GM23338 (cell line): ENCODE results near the gene FYN. TPM values are rescaled to one million over a fixed set of nuclear protein-coding genes. Genes with fewer than 3 reads are reported as not detected.
A peak's percentile ranks its signal among the peaks of the same experiment; 100 is the strongest.

ENCODE experiments used
- ATAC-seq: fragments of 200-7000 bp; cut with Tn5 transposase; 3 replicates; pipeline ENCODE4 v1.9.1; 2020
- DNase-seq: peaks from one replicate; pipeline ENCODE4 v3.0.0-alpha.2; 2015; ENCODE audit warnings: low spot score
- H2AFZ ChIP-seq: fragments of 200-600 bp; sonication (generic); 2 replicates; pipeline ENCODE4 v1.8.0; 2016; ENCODE audit warnings: antibody characterized with exemption, mild to moderate bottlenecking, moderate library complexity
- H3F3A ChIP-seq: fragments of 200-600 bp; sonication (generic); replicated peaks from 2 replicates; pipeline ENCODE4 v1.8.0; 2017; ENCODE audit warnings: antibody characterized with exemption, mixed run types, low read depth
- H3K27ac ChIP-seq: fragments of 200-600 bp; sonication (generic); 2 replicates; pipeline ENCODE4 v1.6.1; 2016; ENCODE audit warnings: low read depth
- H3K27me3 ChIP-seq: fragments of 200-600 bp; sonication (generic); 2 replicates; pipeline ENCODE4 v1.8.0; 2016; ENCODE audit warnings: mild to moderate bottlenecking, mixed run types, moderate library complexity; ENCODE audit not compliant: insufficient read depth
- H3K36me3 ChIP-seq: fragments of 200-600 bp; sonication (generic); 2 replicates; pipeline ENCODE4 v1.8.0; 2016; ENCODE audit warnings: mild to moderate bottlenecking; ENCODE audit not compliant: insufficient read depth
- H3K4me1 ChIP-seq: fragments of 200-600 bp; sonication (generic); 2 replicates; pipeline ENCODE4 v1.8.0; 2016; ENCODE audit warnings: mild to moderate bottlenecking, moderate library complexity; ENCODE audit not compliant: insufficient read depth
- H3K4me2 ChIP-seq: fragments of 200-600 bp; sonication (generic); 2 replicates; pipeline ENCODE4 v1.7.1; 2017; ENCODE audit warnings: mixed run types
- H3K4me3 ChIP-seq: fragments of 200-600 bp; sonication (generic); 2 replicates; pipeline ENCODE4 v1.6.1; 2016; ENCODE audit warnings: mixed run types
- H3K79me2 ChIP-seq: fragments of 200-600 bp; sonication (generic); replicated peaks from 2 replicates; pipeline ENCODE4 v1.8.0; 2017; ENCODE audit warnings: mild to moderate bottlenecking; ENCODE audit not compliant: insufficient read depth
- H3K9me2 ChIP-seq: fragments of 200-600 bp; sonication (generic); 2 replicates; pipeline ENCODE4 v1.8.0; 2017; ENCODE audit not compliant: insufficient read depth
- H4K20me1 ChIP-seq: fragments of 200-600 bp; sonication (generic); replicated peaks from 2 replicates; pipeline ENCODE4 v1.8.0; 2017; ENCODE audit warnings: mild to moderate bottlenecking; ENCODE audit not compliant: insufficient read depth
- H3K27ac Mint-ChIP-seq: 2 replicates; pipeline ENCODE4 v1.8.0; 2020; ENCODE audit warnings: inconsistent platforms, mild to moderate bottlenecking, moderate library complexity, mixed read lengths
- H3K27me3 Mint-ChIP-seq: 3 replicates; pipeline ENCODE4 v1.8.0; 2022; ENCODE audit warnings: low read depth, mild to moderate bottlenecking, moderate library complexity, mixed read lengths, inconsistent platforms; ENCODE audit not compliant: insufficient read depth, poor library complexity
- H3K36me3 Mint-ChIP-seq: 3 replicates; pipeline ENCODE4 v1.8.0; 2021; ENCODE audit warnings: low read depth, mild to moderate bottlenecking, inconsistent platforms, moderate library complexity, mixed read lengths
- H3K4me1 Mint-ChIP-seq: 3 replicates; pipeline ENCODE4 v1.8.0; 2020; ENCODE audit warnings: mild to moderate bottlenecking, inconsistent platforms, mixed read lengths
- H3K4me3 Mint-ChIP-seq: 3 replicates; pipeline ENCODE4 v1.8.0; 2021; ENCODE audit warnings: moderate library complexity, mild to moderate bottlenecking, inconsistent platforms, mixed read lengths
- H3K9me3 Mint-ChIP-seq: 3 replicates; pipeline ENCODE4 v1.8.0; 2020; ENCODE audit warnings: moderate library complexity, mild to moderate bottlenecking, inconsistent platforms, mixed read lengths
- EZH2 ChIP-seq: fragments of 200-600 bp; sonication (generic); IDR thresholded peaks from one replicate; pipeline ENCODE4 v1.8.0; 2017; ENCODE audit warnings: antibody characterized with exemption, mild to moderate bottlenecking, low read depth; ENCODE audit not compliant: unreplicated experiment
- EZH2phosphoT487 ChIP-seq: fragments of 200-600 bp; sonication (generic); IDR thresholded peaks from one replicate; pipeline ENCODE4 v1.8.1; 2018; ENCODE audit warnings: antibody characterized with exemption; ENCODE audit not compliant: unreplicated experiment
- JUNB ChIP-seq: IDR thresholded peaks from one replicate; pipeline ENCODE4 v1.6.1; 2016; ENCODE audit warnings: antibody characterized with exemption; ENCODE audit not compliant: unreplicated experiment
- NANOG ChIP-seq: IDR thresholded peaks from 2 replicates; pipeline ENCODE4 v1.6.1; 2016; ENCODE audit warnings: antibody characterized with exemption, borderline replicate concordance
- POLR2AphosphoS5 ChIP-seq: IDR thresholded peaks from 2 replicates; pipeline ENCODE4 v1.6.1; 2016; ENCODE audit warnings: antibody characterized with exemption, low read depth
- STAT1 ChIP-seq: IDR thresholded peaks from one replicate; pipeline ENCODE4 v1.6.1; 2016; ENCODE audit warnings: antibody characterized with exemption; ENCODE audit not compliant: unreplicated experiment
- ZNF114 ChIP-seq: fragments of 250-450 bp; sonication (Bioruptor Pico); IDR thresholded peaks from 2 replicates; pipeline ENCODE4 v1.5.0; 2020; ENCODE audit warnings: mild to moderate bottlenecking, moderate library complexity
- ZNF331 ChIP-seq: fragments of 250-450 bp; sonication (Bioruptor Pico); IDR thresholded peaks from 2 replicates; pipeline ENCODE4 v1.5.0; 2020; ENCODE audit warnings: low read depth, mild to moderate bottlenecking, moderate library complexity
- polyA plus RNA-seq: library from polyadenylated mRNA; unstranded; fragments of >200 nt; fragmentation: Nextera tagmentation; extraction: Ambion mirVana; gene quantifications from 2 replicates; pipeline ENCODE4 v1.2.1, GENCODE V29; 2016
- total RNA-seq: library from RNA; depleted of rRNA; stranded (reverse); fragments of >200 nt; shearing (Covaris generic); gene quantifications from 2 replicates; pipeline ENCODE4 v1.2.3, GENCODE V29; 2014
- TF ChIP-seq, protein P1 (sequence below): fragments of 250-450 bp; sonication (Bioruptor Pico); IDR thresholded peaks from 2 replicates; pipeline ENCODE4 v1.5.0; 2020; ENCODE audit warnings: mild to moderate bottlenecking, moderate library complexity
- TF ChIP-seq, protein P2 (sequence below), 2 experiments: fragments of 200-600 bp in 1 of 2; sonication (generic) in 1 of 2; conservative IDR thresholded peaks; 2 replicates each; pipeline versions ENCODE4 v1.5.1 to v1.6.1; 2016 to 2017; ENCODE audit warnings: antibody characterized with exemption in 2 of 2, low read depth in 2 of 2, mild to moderate bottlenecking in 2 of 2, moderate library complexity in 1 of 2

FYN gene
- total and polyA plus RNA-seq, 2 experiments from 2014 or later, result 46.8 to 143 TPM

DNA sequence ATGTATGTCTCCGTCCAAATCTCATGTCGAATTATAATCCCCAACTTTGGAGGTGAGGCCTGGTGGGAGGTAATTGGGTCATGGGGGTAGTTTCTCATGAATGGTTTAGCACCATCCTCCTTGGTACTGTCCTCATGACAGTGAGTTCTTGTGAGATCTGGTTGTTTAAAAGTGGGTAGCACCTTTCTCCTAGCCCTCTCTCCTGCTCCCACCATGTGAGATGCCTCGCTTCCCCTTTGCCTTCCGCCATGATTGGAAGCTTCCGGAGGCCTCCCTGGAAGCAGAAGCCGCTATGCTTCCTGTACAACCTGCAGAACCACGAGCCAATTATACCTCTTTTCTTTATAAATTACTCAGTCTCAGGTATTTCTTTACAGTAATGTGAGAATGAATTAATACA is 123.1 kb downstream of the FYN start (continued):
- TF ChIP-seq STAT1 (no peak), ZNF114 (CRISPR knock-in tag) (no peak)

DNA sequence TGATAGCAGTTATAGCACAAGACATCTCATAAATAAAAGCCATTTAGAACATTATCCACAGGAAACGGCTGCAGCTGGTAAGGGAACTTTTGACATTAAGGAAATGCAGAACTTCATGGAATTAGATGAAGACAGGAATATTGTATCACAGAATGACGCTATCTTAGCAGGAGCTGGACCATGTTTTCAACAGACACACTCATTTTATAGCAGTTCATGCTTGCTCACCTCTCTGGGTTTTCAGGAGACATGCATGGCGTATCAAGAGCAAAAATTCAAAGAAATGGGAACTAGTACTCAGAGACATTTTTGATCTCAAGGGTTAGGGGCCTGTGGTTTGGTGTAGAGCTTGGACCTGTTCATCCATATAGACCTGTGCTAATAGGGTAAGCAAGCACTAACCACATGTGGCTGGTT is 125.0 kb downstream of the FYN start:
- peaks cover 11% of the 10 kb centered on the region; the same call in 1 of the 2 replicates for H3K79me2 ChIP-seq
- H3K9me3 Mint-ChIP-seq, result no peaks in the 10 kb centered on the region
- H3K4me3 Mint-ChIP-seq, result no peak overlapping the region
- no peak for TF ChIP-seq EZH2
- DNase-seq, result no peak
- H3K27ac ChIP-seq, result peak overlapping the region; percentile 26
- peak overlapping the region; percentile 53; the same call in 1 of the 2 replicates for H3K4me2 ChIP-seq
- no peaks in the 10 kb centered on the region for H3K9me2 ChIP-seq
- H3F3A ChIP-seq, result no peaks in the 10 kb centered on the region
- no peak overlapping the region for H2AFZ ChIP-seq
- H4K20me1 ChIP-seq, result no peaks in the 10 kb centered on the region
- H3K36me3 Mint-ChIP-seq, result peaks cover 6% of the 10 kb centered on the region; the same call in 1 of the 3 replicates
- peaks cover 42% of the 10 kb centered on the region for H3K4me1 ChIP-seq
- no peak for ATAC-seq
- H3K4me3 ChIP-seq, result no peak overlapping the region
- H3K36me3 ChIP-seq, result no peaks in the 10 kb centered on the region
- H3K27ac Mint-ChIP-seq, result peak overlapping the region; percentile 15; the same call in 1 of the 2 replicates
- peaks cover 66% of the 10 kb centered on the region for H3K4me1 Mint-ChIP-seq
- no peaks in the 10 kb centered on the region for H3K27me3 ChIP-seq
- H3K27me3 Mint-ChIP-seq, result peaks cover 7% of the 10 kb centered on the region

DNA sequence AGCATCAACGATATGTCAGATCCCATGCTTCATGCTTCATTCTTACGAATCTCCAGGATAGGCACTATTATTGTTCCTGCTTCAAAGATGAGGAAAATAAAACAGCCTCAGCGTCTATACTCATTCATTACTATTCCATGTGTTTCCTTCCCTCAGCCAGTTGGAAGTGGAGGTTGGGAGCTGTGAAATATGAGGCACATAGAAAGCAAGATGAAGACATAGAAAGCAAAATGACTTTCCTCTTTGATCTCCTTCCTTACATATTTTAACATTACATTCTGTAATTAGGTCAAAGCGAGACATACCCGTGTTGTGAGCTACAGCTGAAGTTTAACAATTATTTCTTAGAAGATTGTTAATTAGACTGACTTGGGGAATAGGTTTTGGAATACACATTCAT is 125.4 kb downstream of the FYN start:
- Mint-ChIP-seq H3K4me1 (peaks cover 64% of the 10 kb centered on the region), H3K4me3 (no peak overlapping the region), H3K9me3 (no peaks in the 10 kb centered on the region), H3K36me3 (peaks cover 7% of the 10 kb centered on the region; the same call in 1 of the 3 replicates), H3K27ac (no peak overlapping the region), H3K27me3 (peaks cover 7% of the 10 kb centered on the region)
- Histone ChIP-seq H4K20me1 (no peaks in the 10 kb centered on the region), H3F3A (no peaks in the 10 kb centered on the region), H3K4me2 (peak overlapping the region; percentile 53), H3K9me2 (no peaks in the 10 kb centered on the region), H3K27ac (peak overlapping the region; percentile 26), H3K79me2 (peaks cover 11% of the 10 kb centered on the region; the same call in 1 of the 2 replicates), H3K4me3 (no peak overlapping the region), H3K4me1 (peaks cover 42% of the 10 kb centered on the region), H2AFZ (no peak overlapping the region), H3K36me3 (no peaks in the 10 kb centered on the region), H3K27me3 (no peaks in the 10 kb centered on the region)
- ATAC-seq, result no peak
- no peak for DNase-seq
- no peak for TF ChIP-seq JUNB
- TF ChIP-seq, protein P1, sequence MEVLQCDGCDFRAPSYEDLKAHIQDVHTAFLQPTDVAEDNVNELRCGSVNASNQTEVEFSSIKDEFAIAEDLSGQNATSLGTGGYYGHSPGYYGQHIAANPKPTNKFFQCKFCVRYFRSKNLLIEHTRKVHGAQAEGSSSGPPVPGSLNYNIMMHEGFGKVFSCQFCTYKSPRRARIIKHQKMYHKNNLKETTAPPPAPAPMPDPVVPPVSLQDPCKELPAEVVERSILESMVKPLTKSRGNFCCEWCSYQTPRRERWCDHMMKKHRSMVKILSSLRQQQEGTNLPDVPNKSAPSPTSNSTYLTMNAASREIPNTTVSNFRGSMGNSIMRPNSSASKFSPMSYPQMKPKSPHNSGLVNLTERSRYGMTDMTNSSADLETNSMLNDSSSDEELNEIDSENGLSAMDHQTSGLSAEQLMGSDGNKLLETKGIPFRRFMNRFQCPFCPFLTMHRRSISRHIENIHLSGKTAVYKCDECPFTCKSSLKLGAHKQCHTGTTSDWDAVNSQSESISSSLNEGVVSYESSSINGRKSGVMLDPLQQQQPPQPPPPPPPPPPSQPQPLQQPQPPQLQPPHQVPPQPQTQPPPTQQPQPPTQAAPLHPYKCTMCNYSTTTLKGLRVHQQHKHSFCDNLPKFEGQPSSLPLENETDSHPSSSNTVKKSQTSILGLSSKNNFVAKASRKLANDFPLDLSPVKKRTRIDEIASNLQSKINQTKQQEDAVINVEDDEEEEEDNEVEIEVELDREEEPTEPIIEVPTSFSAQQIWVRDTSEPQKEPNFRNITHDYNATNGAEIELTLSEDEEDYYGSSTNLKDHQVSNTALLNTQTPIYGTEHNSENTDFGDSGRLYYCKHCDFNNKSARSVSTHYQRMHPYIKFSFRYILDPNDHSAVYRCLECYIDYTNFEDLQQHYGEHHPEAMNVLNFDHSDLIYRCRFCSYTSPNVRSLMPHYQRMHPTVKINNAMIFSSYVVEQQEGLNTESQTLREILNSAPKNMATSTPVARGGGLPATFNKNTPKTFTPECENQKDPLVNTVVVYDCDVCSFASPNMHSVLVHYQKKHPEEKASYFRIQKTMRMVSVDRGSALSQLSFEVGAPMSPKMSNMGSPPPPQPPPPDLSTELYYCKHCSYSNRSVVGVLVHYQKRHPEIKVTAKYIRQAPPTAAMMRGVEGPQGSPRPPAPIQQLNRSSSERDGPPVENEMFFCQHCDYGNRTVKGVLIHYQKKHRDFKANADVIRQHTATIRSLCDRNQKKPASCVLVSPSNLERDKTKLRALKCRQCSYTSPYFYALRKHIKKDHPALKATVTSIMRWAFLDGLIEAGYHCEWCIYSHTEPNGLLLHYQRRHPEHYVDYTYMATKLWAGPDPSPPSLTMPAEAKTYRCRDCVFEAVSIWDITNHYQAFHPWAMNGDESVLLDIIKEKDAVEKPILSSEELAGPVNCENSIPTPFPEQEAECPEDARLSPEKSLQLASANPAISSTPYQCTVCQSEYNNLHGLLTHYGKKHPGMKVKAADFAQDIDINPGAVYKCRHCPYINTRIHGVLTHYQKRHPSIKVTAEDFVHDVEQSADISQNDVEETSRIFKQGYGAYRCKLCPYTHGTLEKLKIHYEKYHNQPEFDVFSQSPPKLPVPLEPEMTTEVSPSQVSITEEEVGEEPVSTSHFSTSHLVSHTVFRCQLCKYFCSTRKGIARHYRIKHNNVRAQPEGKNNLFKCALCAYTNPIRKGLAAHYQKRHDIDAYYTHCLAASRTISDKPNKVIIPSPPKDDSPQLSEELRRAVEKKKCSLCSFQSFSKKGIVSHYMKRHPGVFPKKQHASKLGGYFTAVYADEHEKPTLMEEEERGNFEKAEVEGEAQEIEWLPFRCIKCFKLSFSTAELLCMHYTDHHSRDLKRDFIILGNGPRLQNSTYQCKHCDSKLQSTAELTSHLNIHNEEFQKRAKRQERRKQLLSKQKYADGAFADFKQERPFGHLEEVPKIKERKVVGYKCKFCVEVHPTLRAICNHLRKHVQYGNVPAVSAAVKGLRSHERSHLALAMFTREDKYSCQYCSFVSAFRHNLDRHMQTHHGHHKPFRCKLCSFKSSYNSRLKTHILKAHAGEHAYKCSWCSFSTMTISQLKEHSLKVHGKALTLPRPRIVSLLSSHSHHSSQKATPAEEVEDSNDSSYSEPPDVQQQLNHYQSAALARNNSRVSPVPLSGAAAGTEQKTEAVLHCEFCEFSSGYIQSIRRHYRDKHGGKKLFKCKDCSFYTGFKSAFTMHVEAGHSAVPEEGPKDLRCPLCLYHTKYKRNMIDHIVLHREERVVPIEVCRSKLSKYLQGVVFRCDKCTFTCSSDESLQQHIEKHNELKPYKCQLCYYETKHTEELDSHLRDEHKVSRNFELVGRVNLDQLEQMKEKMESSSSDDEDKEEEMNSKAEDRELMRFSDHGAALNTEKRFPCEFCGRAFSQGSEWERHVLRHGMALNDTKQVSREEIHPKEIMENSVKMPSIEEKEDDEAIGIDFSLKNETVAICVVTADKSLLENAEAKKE, result no peak
- no peak for TF ChIP-seq STAT1
- no peak for TF ChIP-seq ZNF331 (CRISPR knock-in tag)
- TF ChIP-seq EZH2phosphoT487, result no peak
- no peak for TF ChIP-seq NANOG
- TF ChIP-seq, protein P2, sequence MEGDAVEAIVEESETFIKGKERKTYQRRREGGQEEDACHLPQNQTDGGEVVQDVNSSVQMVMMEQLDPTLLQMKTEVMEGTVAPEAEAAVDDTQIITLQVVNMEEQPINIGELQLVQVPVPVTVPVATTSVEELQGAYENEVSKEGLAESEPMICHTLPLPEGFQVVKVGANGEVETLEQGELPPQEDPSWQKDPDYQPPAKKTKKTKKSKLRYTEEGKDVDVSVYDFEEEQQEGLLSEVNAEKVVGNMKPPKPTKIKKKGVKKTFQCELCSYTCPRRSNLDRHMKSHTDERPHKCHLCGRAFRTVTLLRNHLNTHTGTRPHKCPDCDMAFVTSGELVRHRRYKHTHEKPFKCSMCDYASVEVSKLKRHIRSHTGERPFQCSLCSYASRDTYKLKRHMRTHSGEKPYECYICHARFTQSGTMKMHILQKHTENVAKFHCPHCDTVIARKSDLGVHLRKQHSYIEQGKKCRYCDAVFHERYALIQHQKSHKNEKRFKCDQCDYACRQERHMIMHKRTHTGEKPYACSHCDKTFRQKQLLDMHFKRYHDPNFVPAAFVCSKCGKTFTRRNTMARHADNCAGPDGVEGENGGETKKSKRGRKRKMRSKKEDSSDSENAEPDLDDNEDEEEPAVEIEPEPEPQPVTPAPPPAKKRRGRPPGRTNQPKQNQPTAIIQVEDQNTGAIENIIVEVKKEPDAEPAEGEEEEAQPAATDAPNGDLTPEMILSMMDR (conservative IDR thresholded peaks at IDR 0.05; ENCODE audit: low read depth in 2 of 2), result no peak
- TF ChIP-seq POLR2AphosphoS5, result no peak
